ENCODE results near the gene DNAH12.
A peak's percentile ranks its signal among the peaks of the same experiment; 100 is the strongest.
"Not testable (repeated sequence)": the region's sequence is repeated elsewhere in the genome, so short reads cannot be mapped to it uniquely, and the experiment has no call there.

Gene DNAH12

GRCh38 chr3:57411715-57412114, 132.4 kb downstream of the DNAH12 start:
- DNase-seq: no peak

DNA sequence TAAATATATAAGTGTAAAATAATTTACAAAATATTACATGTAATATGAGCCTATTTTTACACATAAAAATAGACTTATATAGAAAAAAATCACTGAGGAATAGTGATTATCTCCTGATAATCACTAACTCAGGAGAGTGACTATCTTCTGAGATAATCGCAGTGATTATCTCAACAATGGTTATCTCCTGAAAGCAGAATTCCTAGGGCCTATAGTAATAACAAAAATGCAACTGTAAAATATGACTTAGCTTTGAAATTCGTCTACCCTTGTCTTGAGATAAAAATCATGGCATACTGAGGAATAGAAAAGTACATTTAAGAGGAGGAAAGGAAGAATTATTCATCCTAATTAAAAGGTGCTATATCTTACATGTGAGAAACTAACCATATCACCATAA, 134.7 kb downstream of the DNAH12 start:
- DNase-seq: no peak

DNA sequence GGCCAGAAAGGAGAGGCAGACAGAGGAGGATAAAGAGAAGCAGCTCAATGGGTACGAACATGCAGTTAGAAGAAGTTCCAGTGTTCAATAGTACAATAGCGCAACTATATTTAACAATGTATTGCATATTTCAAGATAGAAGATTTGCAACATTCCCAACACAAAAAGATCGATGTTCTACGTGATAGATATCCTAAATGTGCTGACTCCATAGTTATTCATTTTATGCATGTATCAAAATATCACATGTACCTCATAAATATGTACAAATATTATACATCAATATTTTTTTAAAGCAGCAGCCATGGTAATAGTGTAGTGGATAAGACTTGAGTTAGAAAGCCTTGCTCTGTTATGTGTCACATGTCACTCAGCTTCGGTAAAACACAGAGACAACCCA, 141.5 kb downstream of the DNAH12 start:
- DNase-seq: no peak

GRCh38 chr3:57397175-57398026, 146.7 kb downstream of the DNAH12 start:
- DNase-seq: peak in 4 of 56 donors; percentile 0 to 14 (median 7)

DNA sequence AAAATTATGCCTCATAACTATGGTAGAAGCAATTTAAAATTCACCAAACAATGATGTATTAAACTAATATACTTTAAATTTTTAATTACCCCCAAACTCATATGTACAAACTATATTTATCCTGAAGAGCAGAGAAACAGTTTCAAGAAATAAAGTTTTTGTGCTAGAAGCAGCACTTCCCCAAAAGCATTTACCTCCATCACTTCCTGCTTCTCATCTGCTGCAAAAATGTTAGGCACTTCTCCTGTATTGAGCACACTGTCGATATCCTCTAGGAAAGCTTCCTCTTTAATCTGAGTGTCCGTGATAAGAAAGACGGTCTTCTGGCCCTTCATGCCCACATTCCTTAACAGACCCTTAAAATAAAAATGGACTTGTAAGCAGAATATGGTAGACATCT, 150.2 kb downstream of the DNAH12 start:
- no peak for DNase-seq

DNA sequence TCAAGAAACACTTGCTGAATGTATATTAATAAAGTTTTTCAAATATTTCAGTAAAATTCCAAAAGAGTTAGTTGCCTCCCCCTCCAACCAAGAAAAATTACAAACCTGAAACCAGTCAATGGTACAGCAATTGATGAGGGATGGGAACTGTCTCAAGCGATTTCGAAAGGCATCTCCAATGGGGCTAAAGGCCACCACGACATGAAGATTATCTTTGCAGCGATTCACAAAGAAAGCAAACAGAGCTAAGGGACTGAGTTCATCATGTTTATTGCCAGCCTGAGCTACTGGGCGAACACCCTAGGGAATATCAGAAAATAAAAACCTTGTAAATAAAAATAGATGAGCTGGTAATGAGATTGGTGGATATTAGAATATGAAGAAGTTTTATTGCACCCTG, 152.4 kb downstream of the DNAH12 start:
- no peak for DNase-seq

GRCh38 chr3:57389271-57389670, 154.9 kb downstream of the DNAH12 start:
- DNase-seq: no peak

- no peak for DNase-seq
Measured at GRCh38 chr3:57386307-57386706, 157.8 kb downstream of the DNAH12 start.

DNA sequence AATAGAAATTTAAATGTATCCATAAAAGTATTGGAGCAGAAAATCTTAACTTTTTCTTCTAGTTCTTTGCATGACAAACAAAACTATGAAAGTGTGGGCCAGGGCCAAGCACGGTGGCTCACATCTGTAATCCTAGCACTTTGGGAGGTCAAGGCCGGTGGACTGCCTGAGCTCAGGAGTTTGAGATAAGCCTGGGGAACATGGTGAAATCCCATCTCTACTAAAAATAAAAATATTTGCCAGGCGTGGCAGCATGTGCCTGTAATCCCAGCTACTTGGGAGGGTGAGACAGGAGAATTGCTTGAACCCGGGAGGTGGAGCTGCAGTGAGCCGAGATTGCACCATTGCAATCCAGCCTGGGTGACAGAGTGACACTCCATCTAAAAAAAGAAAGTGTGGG, 158.6 kb downstream of the DNAH12 start:
- DNase-seq: no peak

GRCh38 chr3:57383838-57384237, 160.3 kb downstream of the DNAH12 start:
- no peak for DNase-seq

DNA sequence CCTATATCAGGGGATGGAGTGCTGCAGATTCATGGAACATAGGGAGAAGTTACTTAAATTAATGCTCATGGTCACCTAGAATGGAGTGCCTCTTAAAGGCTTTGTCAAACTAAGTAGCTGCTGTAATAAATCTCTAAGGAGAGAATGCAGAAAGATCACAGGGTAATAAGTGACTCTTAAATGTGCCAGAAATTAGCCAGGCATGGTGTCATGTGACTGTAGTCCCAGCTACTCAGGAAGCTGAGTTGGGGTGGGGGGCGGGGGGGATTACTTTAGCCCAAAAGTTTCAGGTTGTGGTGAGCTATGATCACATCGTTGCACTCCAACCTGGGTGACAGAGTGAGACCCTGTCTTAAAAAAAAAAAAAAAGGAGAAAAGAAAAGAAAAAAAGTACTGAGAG, 160.7 kb downstream of the DNAH12 start:
- no peak for DNase-seq

GRCh38 chr3:57382933-57383332, 161.2 kb downstream of the DNAH12 start:
- no peak for DNase-seq

DNA sequence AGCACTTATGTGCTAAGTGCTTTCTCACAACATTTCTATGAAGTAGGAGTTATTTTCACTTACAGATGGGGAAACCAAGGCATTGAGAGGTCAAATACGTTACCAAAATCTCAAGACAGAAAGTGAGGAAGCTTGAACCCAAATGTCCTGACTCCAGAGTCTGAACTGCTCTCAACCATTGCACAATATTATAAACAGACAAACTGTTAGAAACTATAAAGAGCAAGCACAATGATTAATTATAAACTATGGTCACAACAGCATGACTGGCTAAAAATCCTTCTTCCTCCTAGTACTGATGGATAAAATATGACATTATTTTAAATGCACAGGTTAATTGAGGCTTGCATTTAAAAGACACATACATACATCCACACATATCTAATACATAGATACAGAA, 173.8 kb downstream of the DNAH12 start:
- no peak for DNase-seq

- not testable (repeated sequence) for DNase-seq
Measured at GRCh38 chr3:57365089-57365488, 179.1 kb downstream of the DNAH12 start.

- not testable (repeated sequence) for DNase-seq
Measured at GRCh38 chr3:57356275-57356674, 187.9 kb downstream of the DNAH12 start.

DNA sequence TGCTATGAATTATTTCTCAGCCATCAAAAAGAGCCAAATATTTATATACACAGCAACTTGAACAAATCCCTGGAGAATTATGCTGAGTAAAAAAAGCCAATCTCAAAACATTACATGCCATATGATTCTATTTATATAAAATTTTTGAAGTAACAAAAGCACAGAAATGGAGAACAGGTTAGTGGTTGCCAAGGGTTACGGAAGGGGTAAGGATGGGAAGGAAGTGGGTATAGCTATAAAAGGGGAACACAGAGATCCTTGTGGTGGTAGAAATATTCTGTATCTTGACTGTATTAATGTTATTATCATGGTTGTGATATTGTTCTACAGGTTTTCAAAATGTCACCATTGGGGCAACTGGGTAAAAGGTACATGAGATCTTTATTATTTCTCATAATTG, 189.4 kb downstream of the DNAH12 start:
- DNase-seq: no peak

- DNase-seq: no peak
Measured at GRCh38 chr3:57350271-57350670, 193.9 kb downstream of the DNAH12 start.

DNA sequence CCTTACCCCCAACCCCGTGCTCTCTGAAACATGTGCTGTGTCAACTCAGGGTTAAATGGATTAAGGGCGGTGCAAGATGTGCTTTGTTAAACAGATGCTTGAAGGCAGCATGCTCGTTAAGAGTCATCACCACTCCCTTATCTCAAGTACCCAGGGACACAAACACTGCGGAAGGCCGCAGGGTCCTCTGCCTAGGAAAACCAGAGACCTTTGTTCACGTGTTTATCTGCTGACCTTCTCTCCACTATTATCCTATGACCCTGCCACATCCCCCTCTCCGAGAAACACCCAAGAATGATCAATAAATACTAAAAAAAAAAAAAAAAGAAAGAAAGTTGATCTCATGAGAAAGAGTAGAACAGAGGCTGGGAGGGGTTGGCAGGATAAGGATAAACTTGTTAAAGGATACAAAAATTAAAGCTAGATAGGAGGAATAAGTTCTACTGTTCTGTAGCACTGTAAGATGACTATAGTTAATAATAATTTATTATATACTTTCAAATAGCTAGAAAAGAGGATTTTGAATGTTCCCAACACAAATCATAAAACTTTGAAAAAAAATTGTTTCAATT, 205.0 kb downstream of the DNAH12 start:
- not testable (repeated sequence) for DNase-seq

DNA sequence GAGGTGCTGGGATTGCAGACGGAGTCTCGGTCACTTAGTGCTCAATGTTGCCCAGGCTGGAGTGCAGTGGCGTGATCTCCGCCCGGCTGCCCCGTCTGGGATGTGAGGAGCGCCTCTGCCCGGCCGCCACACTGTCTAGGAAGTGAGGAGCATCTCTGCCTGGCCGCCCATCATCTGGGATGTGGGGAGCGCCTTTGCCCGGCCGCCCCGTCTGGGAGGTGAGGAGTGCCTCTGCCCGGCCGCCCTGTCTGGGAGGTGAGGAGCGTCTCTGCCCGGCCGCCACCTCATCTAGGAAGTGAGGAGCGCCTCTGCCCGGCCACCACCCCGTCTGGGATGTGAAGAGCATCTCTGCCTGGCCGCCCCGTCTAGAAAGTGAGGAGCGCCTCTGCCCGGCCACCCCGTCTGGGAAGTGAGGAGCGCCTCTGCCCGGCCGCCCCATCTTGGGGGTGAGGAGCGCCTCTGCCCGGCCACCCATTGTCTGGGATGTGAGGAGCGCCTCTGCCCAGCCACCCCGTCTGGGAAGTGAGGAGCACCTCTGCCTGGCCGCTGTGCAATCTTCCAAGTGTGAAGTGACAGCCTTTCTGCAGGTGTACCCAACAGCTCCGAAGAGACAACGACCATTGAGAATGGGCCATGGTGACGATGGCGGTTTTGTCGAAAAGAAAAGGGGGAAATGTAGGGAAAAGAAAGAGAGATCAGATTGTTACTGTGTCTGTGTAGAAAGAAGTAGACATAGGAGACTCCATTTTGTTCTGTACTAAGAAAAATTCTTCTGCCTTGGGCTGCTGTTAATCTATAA, 205.7 kb downstream of the DNAH12 start:
- DNase-seq: not testable (repeated sequence)

DNA sequence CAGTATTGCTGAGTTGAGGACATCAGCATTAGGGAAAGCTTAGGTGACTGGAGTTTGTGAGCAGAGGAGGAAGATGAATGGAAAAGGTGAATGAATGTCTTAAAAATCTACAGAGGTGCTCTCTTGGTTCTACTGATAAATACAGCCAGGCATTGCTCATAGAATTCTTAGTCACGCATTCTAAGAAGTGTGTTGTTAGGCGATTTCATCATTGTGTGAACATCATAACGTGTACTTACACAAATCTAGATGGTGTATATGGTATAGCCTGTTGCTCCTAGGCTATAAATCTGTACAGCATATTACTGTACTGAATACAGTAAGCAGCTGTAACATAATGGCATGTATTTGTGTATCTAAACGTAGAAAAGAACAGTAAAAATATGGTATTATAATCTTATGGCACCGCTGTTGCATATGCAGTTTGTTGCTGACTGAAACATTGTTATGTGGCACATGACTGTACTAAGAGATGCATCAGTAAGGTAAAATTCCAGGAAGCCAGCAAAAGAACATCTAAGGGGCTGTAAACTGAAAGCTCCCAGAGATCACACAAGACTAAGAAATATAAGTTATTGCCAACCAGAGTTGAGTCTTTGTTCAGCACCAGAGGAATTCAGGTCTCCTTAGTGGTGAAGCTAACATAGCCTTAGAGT, 208.7 kb downstream of the DNAH12 start:
- DNase-seq: no peak

DNA sequence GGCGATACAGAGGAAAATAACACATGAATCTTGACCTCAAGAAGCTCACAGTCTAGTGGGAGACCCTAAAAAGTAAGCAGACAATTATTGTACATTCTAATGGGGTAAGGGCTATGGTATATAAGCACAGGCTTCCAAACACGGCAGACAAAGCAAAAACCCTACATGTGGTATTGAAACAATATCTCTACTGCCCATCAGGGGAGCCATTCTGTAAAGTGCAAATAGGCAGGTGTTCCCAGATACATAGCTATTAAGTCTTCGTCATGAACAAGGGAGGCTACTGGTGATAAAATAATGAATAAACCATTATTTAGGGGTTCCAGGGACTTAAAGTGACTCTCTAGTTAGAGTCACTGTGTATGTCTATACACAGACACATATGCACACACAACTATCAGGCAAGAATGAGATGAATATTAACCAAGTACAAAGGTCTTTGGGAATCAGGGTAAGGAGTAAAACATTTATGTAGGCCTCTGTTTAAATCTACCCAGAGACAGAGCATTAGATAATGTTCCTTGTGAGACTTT, 213.0 kb downstream of the DNAH12 start:
- DNase-seq: no peak

All from nucleus accumbens (tissue), 56 donors.